Uterus (tissue), 4 donors: ENCODE measurements around the gene ADGRG6. TPM values are rescaled to one million over a fixed set of nuclear protein-coding genes. Genes with fewer than 3 reads are reported as not detected.

Experiments used
- DNase-seq, 2 donors: peaks; one replicate each; pipeline ENCODE4 v3.0.0-alpha.2; 2019 to 2020
- H3K27ac ChIP-seq, 2 donors: fragments of 200-600 bp; sonication (generic); 1 replicate in 1 of 2; 2 replicates in 1 of 2; pipeline ENCODE4 v1.5.1; 2016 to 2018
- H3K27me3 ChIP-seq, 2 donors: fragments of 200-600 bp; sonication (generic); one replicate each; pipeline ENCODE4 v1.5.1; 2018 to 2019; ENCODE audit warnings: control low read depth in 1 of 2
- H3K36me3 ChIP-seq, 2 donors: fragments of 200-600 bp; sonication (generic); one replicate each; pipeline ENCODE4 v1.5.1; 2019; ENCODE audit warnings: control low read depth in 1 of 2
- H3K4me1 ChIP-seq, 2 donors: fragments of 200-600 bp; sonication (generic); one replicate each; pipeline ENCODE4 v1.5.1; 2018 to 2019; ENCODE audit warnings: control low read depth in 1 of 2
- H3K4me3 ChIP-seq, 2 donors: fragments of 200-600 bp; sonication (generic); 1 replicate in 1 of 2; 2 replicates in 1 of 2; pipeline ENCODE4 v1.5.1; 2018 to 2019; ENCODE audit warnings: mild to moderate bottlenecking in 1 of 2
- H3K9me3 ChIP-seq, 2 donors: fragments of 200-600 bp; sonication (generic); one replicate each; pipeline ENCODE4 v1.5.1; 2019; ENCODE audit warnings: control low read depth in 1 of 2
- CTCF ChIP-seq, 4 experiments: fragments of 200-600 bp in 2 of 4; fragments of 450-650 bp in 2 of 4; sonication (generic) in 2 of 4; IDR thresholded peaks; one replicate each; pipeline ENCODE4 v1.5.1; 2016 to 2019; ENCODE audit warnings: antibody characterized with exemption in 4 of 4, mild to moderate bottlenecking in 2 of 4, moderate library complexity in 1 of 4
- POLR2A ChIP-seq, 2 donors: fragments of 450-650 bp; IDR thresholded peaks; one replicate each; pipeline ENCODE4 v1.6.1; 2016; ENCODE audit warnings: antibody characterized with exemption in 2 of 2, mild to moderate bottlenecking in 1 of 2, moderate library complexity in 1 of 2
- intact Hi-C: fragments of 100-400 bp; cut with DNase I; formaldehyde crosslinking; loops from one replicate; pipeline ENCODE4 v1.15.1; 2023; ENCODE audit warnings: low total_unique reads
- total RNA-seq, 4 donors: library from RNA; depleted of rRNA in 3 of 4; stranded (reverse); fragments of >200 nt in 3 of 4; gene quantifications; one replicate each; pipeline versions ENCODE4 v1.1.0 to v1.2.4, GENCODE V29; 2014 to 2023
- donor health status: DM: yes; HTN: yes; CAD: no.

ADGRG6 gene
- total RNA-seq, 4 donors from 2014 or later, result 3.6 to 23.8 (median 9.5) TPM

DNA sequence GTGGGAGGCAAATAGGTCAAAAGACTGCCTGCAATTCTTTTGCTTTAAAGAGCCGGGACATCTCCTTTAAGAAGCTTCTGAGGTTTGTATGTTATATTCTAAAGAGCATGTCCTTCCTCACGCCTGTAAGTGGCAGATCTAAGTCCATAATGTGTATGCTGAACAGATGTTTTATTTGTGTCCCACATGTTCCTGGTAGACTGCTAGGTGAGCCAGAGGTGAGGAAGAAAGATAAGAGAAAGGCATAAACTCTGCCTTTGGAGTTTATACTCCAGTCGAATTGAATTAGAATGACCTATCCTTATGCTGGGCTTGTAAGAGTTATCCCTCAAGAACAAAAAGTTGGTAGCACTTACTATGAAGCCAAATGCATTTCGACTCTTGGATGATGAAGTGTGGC, 27.2 kb upstream of the ADGRG6 start:
- no peaks in the 10 kb centered on the region for H3K36me3 ChIP-seq
- H3K4me1 ChIP-seq, result no peaks in the 10 kb centered on the region
- no peaks in the 10 kb centered on the region for H3K27me3 ChIP-seq
- no peak overlapping the region for H3K4me3 ChIP-seq
- no peak for TF ChIP-seq CTCF (IDR thresholded peaks at IDR 0.05)
- TF ChIP-seq POLR2A (IDR thresholded peaks at IDR 0.05), result no peak
- no peak overlapping the region for H3K27ac ChIP-seq
- no peaks in the 10 kb centered on the region for H3K9me3 ChIP-seq
- intact Hi-C loops, result no loop called here
- no peak for DNase-seq

DNA sequence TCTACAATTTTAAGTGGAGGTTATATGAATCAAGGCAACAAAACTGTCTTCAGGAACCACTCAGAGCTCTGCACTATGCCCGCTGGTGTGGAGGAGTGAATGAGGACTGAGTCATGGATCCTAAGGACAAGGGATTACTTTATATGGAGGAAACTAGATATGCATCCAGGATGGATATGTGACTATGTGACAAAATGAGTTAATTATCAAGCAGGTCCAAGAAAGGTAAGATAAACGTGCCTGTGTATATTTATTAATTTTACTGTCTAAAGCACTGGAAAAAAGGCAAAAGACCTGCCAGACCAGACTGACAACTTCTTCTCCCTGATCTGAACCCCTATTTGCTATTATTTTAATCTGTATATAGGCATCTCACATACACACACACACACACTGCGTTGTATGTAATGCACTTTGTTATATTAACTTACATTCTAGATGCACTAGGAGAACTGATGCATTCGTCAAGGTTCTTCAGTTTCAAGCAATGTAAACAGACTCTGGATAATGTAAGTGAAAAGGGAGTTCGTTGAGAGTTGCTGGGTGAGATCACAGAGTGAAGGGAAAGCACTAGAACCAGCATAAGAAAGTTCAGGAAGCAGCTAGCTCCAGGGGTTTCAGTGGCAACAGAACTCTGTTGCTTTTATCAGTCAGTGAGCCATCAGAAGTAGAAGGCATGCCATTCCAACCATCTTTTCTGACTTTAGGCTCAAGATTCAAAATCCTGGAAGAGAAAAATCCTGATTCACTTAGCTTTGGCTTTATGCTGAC, 26.4 kb upstream of the ADGRG6 start:
- no peaks in the 10 kb centered on the region for H3K9me3 ChIP-seq
- H3K4me1 ChIP-seq, result no peaks in the 10 kb centered on the region
- no peak overlapping the region for H3K4me3 ChIP-seq
- intact Hi-C loops, result no loop called here
- no peak for DNase-seq
- no peaks in the 10 kb centered on the region for H3K27me3 ChIP-seq
- no peaks in the 10 kb centered on the region for H3K36me3 ChIP-seq
- TF ChIP-seq POLR2A (IDR thresholded peaks at IDR 0.05) (no peak), CTCF (IDR thresholded peaks at IDR 0.05) (no peak)
- no peak overlapping the region for H3K27ac ChIP-seq

DNA sequence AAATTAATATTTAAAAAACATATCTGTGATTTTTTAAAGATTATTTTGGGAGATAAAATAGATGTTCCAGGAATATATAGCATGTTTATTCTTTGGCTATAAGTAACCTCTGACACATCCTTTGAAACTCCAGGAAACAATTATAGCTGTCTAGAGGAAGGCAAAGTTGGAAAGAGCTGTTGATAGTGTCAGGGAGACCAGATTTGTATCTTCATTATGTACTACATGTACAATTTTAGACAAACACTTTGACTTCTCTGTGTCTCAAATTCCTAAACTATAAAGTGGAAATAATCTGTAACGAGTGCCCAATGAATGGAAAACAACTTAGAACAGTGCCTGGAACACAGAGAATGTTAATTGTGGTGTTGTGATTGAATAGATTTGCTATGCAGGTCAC, 25.6 kb upstream of the ADGRG6 start:
- Histone ChIP-seq H3K4me3 (no peak overlapping the region), H3K4me1 (no peaks in the 10 kb centered on the region)

DNA sequence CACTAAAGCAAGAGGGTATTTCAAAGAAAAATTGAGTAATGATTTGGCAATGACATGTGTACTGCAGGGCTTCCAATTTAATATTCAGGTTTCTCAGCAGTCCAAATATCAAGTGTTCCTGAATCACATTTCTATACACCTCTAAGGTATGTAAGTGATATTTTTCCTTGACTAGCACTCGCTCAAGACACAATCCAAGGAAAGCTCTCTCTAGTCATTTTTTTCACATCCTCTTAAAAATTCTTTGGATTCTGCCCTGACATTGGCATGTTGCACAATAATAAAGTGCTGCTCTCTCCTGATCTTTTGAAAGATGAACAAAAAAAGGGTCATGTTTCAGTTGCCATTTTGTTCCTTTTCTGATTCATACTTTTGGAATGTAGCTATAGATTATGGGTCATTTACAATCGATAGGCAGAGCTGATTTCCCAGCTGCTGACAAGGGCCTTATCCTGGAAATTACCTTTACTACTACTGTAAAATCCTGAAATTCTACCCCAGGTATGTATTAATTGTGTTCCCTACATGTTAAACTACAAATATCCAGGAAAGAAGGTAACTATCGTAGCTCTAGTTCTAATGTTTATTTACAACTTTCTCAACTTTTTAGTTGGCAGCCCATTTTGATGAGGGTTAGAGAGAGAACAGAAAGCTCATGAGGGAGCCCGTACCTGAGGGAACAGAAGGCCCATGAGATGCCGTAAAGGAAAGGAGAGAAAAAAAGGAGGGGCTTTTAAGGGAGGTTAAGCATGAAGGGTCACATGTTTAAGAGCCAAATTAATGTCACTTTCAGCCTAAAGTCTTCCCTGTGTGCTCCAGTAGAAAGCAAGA, 22.2 kb upstream of the ADGRG6 start:
- H3K4me3 ChIP-seq, result no peak overlapping the region
- no peak for TF ChIP-seq CTCF (IDR thresholded peaks at IDR 0.05)
- no peak for TF ChIP-seq POLR2A (IDR thresholded peaks at IDR 0.05)

More for the DNA sequence above, 25.6 kb upstream of the ADGRG6 start:
- TF ChIP-seq POLR2A (IDR thresholded peaks at IDR 0.05), result no peak
- TF ChIP-seq CTCF (IDR thresholded peaks at IDR 0.05), result no peak
- Histone ChIP-seq H3K27me3 (no peaks in the 10 kb centered on the region), H3K9me3 (no peaks in the 10 kb centered on the region), H3K36me3 (no peaks in the 10 kb centered on the region), H3K27ac (no peak overlapping the region)
- intact Hi-C loops, result no loop called here
- no peak for DNase-seq

DNA sequence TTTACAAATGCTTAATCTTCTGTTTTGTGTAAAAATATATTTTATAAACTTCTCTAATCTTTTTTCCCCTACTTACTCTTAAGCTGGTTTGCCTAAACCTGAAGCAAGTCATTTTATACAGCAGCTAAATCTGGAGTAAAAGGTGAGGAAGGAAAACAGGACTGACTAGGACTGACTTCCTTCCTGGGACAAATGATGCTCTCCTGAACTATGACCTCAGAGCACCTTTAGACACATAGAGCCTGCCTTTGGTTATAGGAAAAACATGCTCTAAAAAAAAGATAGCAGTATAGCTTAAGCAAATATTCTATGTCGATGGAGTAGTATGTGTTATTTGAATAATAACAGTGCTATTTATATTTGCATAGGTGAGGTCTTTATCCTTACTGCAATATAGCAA, 21.5 kb upstream of the ADGRG6 start:
- Histone ChIP-seq H3K27ac (no peak overlapping the region), H3K36me3 (no peaks in the 10 kb centered on the region), H3K9me3 (no peaks in the 10 kb centered on the region), H3K4me3 (no peak overlapping the region), H3K4me1 (no peaks in the 10 kb centered on the region), H3K27me3 (no peaks in the 10 kb centered on the region)
- DNase-seq, result no peak
- intact Hi-C loops, result no loop called here
- TF ChIP-seq CTCF (IDR thresholded peaks at IDR 0.05) (no peak), POLR2A (IDR thresholded peaks at IDR 0.05) (no peak)

More for the DNA sequence above, 22.2 kb upstream of the ADGRG6 start:
- Histone ChIP-seq H3K27me3 (no peaks in the 10 kb centered on the region), H3K4me1 (no peaks in the 10 kb centered on the region), H3K36me3 (no peaks in the 10 kb centered on the region), H3K27ac (no peak overlapping the region), H3K9me3 (no peaks in the 10 kb centered on the region)
- DNase-seq, result no peak
- intact Hi-C loops, result no loop called here
